HG03342 (cell line): ENCODE data around the gene RNASE4.
"Not testable (repeated sequence)": the region's sequence is repeated elsewhere in the genome, so short reads cannot be mapped to it uniquely, and the experiment has no call there.

ENCODE experiments used
- ATAC-seq: cut with Tn5 transposase; IDR thresholded peaks from one replicate; pipeline ENCODE4 v1.9.1; 2021; ENCODE audit warnings: mild to moderate bottlenecking, moderate library complexity; ENCODE audit not compliant: unreplicated experiment

RNASE4 gene

DNA sequence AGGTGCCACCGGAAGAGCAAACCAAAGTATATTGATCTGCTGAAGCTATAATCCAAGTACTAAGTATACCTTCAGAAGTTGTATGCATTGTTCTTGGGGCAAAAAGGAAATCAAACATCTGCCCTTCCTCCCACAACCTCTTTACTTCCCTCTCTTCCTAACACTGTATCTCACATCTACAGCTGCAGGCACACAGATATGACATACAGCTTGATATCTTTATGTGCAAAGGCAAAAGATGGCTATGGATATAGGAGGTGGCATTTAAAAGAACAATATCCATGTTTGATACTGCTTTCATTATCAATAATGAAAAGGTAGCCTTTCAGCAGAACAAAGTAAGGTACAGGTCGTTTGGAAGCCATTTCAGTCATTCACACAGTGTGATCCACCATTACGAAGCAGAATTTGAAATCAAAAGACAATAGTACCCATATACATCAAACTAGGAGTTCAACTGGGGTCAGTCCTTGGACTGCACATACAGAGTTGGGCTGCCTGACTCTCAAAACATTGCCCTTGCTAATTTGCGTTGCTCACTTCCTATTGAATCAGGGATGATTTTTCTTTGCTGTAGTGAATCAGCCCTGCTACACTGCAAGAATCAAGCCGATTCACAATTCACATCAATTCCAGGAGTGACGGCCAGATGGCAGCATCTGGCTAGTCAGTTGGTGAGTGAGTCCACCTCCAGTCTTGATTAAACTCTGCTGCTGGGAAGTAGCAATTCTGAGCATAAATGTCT is 13.1 kb downstream of the RNASE4 start:
- ATAC-seq = peak; percentile 69

DNA sequence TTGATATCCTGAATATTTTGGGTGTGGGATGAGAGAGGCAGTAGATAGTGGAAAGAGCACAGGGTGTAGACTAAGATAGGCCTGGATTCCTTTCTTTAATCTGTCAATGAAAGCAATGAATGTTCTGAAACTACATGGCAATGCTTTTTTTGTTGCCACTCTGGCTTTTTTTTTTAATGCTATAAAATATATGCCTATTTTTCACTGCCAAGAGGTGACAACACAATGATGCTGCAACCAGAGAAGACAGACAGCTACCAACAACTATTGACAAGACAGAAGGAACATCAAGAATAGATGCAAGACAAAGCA is 13.6 kb downstream of the RNASE4 start:
- no peak for ATAC-seq

DNA sequence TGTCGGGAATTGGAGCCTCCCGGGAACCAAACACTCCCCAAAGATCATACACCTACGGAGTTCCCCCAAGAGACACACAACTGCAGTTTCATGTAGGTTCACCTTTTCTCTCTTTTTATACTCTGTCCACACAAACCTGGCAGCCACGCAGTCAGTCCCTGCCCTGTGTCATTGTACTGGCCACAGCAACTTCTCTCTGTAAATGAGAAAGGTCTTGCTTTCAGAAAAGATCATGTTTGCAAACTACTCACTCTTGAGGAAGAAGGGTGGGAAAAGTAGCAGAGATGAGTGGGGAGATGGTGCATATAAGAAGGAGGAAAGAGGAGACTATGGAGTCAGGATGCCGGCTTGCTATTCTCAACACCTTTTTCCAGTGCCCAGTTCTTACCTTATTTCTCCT is 14.6 kb downstream of the RNASE4 start:
- ATAC-seq = no peak

DNA sequence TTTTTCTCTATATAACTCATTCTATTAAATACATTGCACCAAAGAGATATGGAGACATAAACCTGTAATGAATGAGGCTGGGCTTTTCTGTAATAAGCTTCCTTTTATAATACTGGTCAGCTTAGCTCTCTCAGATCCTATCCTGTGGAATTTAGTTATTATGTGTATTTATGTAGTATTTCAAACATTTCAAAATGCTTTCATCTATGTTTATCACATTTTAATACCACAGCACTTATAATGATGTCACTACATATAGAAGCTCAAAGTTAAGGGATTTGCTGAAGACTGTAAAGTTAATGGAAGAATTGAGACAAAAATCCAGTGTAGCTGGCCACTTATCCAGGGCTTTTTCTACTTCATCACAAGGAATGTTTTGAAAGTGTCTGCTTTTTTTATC is 15.6 kb downstream of the RNASE4 start:
- ATAC-seq = no peak

DNA sequence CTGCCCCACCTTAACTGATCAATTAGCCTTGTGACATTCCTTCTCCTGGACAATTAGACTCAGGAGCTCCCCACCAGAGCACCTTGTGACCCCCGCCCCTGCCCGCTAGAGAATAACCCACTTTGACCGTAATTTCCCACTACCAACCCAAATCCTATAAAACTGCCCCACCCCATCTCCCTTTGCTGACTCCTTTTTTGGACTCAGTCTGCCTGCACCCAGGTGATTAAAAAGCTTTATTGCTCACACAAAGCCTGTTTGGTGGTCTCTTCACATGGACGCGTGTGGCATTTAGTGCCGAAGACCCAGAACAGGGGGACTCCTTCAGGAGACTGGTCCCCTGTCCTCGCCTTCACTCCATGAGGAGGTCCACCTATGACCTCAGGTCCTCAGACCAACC is 16.6 kb downstream of the RNASE4 start:
- not testable (repeated sequence) for ATAC-seq

DNA sequence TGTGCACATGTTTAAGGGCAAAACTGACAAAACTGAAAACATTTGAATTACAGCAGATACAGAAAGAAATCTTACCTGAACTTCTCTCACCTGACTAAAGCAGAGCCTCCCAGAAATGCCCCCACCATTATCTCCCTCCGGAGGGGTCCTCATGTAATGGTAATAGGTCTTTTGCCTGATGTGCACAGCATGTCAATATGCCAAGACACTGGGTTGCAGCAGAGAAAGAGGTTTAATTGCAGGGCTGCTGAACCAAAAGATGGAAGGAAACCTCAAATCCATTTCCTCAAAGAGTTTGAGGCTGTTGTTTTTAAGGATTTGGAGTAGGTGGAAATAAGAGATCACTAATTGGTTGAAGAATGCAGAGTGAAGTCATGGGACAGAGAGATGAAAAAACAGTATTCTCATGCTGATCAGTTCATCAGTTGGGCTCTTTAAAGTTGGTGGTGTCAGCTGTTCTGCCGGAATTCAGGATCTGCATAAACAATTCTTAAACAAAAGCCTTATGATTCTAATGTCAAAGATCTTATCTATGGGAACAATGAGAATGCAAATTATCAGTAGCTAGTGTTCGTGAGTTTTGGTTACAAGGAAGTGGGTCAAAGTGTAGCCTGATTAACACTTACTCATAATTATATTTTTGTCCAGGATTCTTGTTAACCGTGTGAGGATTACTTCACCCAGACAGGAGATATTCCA is 22.4 kb downstream of the RNASE4 start:
- ATAC-seq = no peak

DNA sequence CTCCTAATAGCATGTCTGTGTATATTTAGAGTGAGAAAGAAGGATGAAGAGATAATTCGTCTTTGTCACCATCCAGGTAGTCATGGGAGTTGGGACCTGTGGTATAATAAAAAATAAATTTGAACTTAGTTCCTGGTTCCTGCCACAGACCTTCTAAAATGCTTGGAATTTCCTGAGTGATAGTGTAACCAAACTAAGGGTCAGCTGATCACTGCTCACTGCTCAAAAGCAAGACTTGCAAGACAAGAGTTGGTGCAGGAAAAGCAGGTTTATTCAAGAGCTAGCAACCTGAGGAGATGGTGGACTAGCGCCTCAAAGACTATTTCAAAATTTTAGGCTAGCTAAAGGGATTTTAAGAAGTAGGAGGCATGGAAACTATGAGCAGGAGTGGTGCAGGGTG is 23.3 kb downstream of the RNASE4 start:
- no peak for ATAC-seq

DNA sequence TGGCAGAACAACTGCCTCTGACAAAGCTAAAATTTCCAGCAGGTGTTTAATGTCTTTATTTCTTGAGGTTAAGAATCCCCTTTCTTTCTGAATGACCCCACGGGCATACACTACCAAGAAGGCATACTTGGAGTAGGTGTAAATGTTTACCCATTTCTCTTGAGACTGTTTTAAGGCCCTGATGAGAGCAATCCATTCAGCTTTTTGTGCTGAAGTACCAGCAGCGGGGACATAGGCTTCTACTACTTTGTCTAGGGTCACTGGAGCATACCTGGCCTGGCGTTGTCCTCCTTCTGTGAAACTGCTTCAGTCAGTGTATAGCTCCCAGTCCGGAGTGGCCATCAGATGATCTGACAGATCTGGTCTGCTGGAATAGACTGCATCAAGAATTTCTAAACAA is 26.9 kb downstream of the RNASE4 start:
- no peak for ATAC-seq

DNA sequence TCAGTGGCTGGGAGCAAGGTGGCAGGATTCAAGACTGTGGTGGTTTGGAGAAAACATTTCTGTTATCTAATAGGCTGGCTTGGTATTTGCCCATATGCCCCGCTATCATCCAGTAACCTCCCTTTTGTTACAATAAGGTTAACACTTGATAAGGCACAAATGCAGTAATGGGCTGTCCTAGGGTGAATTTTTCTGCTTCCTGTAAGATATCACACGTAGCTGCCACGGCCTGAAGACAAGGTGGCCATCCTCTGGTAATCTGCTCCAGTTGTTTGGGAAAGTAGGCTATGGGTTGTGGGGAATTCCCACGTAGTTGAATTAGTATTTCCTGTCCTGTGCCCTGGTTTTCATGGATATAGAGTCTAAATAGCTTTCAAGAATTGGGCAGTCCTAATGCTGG is 27.3 kb downstream of the RNASE4 start:
- no peak for ATAC-seq

DNA sequence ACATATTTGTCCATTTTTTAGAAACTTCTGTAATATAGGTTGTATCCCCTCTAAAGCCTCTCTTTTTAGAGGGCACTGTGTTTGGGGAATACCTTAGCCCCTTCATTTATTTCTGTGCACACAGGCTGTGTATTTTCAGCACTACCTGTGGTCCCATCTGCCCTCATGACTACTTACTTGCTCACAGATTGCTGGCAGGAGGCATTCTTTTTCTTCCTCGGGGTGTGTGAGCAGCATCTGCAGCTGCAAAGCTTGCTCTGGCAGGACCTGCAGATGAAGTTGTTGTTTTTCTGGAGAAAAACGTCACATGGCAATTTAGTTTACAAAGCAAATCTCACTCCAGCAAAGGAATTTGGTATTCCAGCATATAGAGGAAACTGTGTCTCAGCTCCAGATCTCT is 28.5 kb downstream of the RNASE4 start:
- ATAC-seq = no peak

DNA sequence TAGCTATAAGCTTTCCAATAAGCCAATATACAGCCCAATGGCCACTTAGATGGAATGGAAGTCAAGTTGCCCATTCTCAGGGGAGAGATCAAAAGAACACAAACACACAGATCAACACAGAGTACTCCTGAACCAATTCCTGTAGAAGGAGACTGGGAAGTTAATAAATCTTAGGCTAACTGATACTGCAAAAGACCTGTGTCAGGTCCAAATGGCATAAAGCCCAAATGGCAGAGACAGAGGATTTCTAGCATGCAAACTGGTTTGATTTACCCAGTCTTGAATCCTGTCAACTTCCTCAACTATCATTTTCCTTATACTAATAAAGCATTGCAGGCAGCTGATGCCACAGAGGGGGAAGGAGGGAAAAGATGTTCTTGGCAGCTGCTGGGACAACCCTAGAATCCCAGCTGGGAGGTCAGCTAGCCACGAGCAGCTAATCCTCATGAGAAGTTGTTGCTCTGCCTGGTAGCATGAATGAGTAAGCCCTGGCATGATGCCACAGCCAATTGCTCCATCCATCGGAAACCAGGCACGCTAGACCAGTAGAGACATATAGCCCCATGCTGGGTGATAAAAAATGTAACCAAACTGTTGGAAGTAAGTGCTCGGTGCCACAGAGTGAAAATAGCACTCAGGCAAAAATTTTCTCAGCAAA is 30.4 kb downstream of the RNASE4 start:
- ATAC-seq = no peak

DNA sequence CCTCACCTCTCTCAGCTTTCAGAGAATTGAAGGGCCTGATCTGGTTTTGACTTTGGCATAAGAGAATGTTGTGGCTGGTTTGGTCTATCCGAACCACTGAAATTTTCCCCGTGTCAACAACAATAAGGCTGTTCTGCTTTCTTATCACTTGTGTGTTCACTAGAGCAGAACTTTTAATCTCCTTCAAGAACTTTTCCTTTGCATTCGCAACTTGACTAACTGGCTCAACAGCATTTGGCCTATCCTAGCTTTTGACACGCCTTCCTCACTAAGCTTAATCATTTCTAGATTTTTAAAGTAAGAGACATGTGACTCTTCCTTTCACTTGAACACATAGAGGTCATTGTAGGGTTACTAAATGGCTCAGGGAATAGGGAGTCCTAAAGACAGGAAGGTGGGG is 35.4 kb downstream of the RNASE4 start:
- ATAC-seq = no peak

DNA sequence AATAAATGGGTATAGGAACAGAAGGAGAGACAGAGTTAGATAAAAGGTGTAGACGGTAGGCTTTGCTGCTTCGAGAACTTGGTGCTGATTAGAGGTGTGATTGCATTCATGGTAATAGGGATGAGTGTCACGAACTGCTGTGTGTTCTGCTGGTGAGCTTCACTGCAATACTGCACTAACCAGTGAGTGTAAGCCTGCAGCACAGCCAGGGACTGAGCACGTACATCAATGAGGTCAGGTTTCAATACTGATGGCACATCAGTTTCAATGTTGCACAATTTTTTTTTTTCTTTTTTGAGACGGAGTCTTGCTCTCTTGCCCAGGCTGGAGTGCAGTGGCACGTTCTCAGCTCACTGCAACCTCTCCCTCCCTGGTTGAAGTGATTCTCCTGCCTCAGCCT is 36.4 kb downstream of the RNASE4 start:
- ATAC-seq = no peak

DNA sequence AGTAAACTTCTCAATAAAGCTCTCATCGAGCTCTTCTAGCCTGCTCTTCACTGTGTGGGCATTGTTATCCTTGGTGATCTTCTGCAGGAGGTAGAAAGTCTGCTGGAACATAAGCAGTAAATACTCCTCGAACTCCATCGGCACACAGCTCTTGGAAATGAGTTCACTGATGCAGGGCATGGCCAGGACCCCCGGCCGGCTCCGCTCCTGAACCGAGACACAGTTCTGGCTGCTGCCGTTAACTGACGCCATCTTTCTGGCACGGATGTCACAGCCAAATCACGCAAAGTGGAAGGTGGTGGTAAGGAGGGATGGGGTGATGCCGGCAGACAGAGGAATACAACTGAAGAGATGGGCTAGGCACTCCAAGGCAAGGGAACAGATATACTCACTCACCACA is 37.7 kb downstream of the RNASE4 start:
- ATAC-seq = no peak

DNA sequence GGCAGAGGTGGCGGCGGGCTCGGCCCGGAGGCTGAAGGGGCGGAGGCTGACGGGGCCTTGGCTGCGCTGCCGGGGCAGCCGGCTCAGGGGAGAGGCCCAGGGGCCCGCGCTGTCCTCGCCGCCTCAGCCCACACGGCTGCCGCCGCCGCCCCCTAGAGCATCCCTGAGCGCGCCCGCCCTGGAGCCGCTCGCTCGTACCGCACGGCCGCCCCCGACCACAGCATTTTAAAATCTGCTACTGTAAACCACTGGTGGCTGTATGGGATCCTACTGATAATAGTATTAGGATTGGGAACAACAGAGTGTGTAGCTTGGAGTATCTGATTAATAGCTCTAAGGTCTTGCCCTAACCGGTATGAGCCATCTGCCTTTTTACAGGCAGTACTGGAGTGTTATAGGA is 39.1 kb downstream of the RNASE4 start:
- no peak for ATAC-seq

DNA sequence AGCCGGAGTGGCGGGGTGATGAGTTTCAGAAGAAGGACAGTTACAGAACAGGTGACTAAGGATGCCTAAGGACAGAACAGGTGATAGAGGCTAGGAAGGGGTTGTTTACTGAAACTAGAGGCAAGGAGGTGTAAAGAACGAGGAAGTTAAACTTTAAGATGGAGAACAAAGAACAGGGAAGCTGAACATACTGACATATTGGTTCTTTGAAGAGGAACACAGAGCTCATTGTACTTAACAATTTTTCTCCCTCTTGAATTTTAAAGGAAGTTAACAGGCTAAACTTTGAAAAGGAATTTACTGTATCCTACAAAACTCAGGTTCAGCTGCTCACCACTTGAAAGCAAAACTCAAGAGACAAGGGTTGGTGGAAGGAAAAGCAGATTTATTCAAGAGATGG is 41.8 kb downstream of the RNASE4 start:
- ATAC-seq = not testable (repeated sequence)

DNA sequence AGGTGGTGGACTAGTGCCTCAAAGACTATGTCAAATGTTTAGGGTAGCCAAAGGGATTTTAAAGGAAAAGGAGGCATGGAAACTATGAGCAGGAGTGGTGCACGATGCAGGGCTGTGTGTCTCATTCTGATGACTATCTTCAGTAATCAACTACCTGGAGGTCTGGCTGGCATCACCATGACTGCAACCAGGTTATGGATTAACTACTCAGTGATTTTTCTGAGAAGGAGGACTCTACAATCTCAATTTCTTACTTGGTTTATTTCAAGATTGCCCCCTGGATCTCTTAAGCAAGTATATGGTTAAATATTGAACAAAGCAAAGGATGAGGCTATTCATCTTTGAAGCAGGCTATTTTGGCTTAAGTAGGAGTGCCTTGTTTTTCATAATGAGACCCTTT is 42.2 kb downstream of the RNASE4 start:
- ATAC-seq = no peak

DNA sequence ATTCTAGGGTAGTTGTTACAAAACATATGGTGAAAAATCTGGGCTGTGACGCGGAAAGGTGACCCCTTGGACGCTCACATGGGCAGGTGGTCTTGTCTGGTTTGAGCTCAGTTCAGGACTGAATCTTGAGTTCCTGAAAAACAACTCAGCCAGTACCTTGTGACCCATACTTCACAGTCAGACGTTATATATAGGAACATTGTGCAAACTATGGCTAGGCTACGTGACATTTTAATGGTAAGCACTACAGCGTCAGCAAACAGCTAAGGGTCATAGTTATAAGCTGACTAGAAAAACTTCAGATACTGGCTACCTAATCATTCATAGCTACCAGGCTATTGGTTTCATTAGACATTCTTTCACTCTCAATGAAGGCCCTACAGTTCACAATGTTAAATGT is 46.5 kb downstream of the RNASE4 start:
- ATAC-seq = no peak

DNA sequence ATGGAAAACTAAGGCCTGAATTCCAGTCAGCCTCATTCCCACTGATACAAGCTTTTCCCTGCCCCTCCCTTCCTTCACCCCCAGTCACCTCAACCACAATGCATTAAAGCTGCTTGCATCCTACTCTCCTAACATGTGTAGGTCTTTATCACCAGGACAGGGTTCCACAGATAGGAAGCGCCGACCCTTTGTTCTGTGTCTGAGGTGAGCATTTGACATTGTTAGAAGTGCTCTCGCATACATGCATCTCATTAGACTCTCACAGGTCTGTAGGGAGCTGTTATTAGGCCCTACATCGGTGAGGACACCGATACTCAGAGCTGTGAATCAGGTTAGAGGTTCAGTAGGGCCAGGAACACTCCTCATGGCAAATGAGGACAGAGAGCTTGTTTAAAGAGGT is 48.1 kb downstream of the RNASE4 start:
- ATAC-seq = no peak

DNA sequence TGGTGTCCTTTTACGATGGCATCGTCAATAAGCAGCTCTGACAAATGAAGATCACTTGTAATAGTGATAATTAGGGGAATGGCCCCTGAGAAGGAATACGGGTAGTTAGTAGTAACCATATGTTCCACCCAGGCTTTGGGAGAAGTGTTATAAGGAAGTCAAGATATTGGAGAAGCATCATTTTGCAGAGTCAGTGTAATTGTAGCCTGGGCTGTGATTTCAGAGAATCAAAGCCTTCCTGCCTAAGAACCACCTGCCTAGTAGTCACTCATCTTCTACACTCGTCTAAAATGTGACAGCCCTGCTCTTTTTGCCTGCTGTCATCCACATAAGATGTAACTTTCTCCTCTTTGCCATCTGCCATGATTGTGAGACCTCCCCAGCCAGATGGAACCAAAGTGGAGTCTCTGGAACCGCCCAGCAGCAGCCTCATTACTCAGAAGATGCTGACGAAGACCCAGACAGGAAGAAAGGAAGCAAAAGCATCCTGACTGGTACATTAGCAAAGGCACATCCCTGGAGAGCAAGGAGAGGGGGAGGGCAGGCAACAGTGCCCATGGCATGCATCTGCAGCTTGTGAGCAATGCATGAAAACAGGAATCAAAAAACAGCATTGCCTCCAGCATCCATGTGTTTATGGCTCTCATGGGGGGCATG is 48.7 kb downstream of the RNASE4 start:
- ATAC-seq = no peak

DNA sequence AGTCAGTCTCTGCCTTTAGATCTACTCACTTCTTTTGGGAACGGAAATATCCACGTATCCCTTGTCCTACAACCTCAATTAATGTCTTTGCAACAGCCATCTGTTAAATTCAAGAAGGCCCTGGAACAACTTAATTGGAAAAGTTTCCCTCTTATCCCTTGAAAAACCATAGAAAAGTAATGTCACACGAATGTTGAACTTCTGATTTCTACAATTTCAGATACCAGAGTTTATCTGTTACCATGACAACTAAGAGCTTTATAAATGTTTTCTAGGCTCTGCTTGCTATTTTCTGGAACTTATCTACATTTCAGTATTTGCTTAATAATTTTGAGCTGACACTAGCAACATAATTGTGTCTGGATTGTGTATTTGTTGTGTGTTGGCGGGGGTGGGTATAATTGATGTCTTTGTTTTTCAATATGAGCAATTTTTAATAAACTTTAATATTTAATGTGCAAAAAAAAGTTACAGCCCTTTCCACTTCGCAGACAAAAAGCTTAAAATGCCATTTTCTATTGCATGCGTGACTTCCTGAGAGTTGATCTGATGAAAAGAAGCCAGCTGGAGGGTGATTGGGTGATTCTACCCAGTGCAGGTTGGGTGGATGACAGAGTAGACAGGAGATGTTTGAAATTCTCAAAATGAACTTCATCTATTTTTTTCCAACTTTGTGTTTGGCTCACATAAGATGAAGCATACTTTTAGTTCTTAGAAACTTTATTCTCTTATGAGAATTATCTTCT is 49.5 kb downstream of the RNASE4 start:
- no peak for ATAC-seq
